Uterus (tissue), 2 donors: Measurements from ENCODE around the gene RPP14.

Source experiments
- CTCF ChIP-seq, 4 experiments: fragments of 200-600 bp in 2 of 4; fragments of 450-650 bp in 2 of 4; sonication (generic) in 2 of 4; IDR thresholded peaks; one replicate each; pipeline ENCODE4 v1.5.1; 2016 to 2019; ENCODE audit warnings: antibody characterized with exemption in 4 of 4, mild to moderate bottlenecking in 2 of 4, moderate library complexity in 1 of 4
- POLR2A ChIP-seq, 2 donors: fragments of 450-650 bp; IDR thresholded peaks; one replicate each; pipeline ENCODE4 v1.6.1; 2016; ENCODE audit warnings: antibody characterized with exemption in 2 of 2, mild to moderate bottlenecking in 1 of 2, moderate library complexity in 1 of 2

- TF ChIP-seq POLR2A (IDR thresholded peaks at IDR 0.05) (no peak), CTCF (IDR thresholded peaks at IDR 0.05) (no peak)
Observed at GRCh38 chr3:58308728-58309127, 2.7 kb downstream of the RPP14 start.
